ENCODE results near the gene ARMCX4.

The ARMCX4 gene

DNA sequence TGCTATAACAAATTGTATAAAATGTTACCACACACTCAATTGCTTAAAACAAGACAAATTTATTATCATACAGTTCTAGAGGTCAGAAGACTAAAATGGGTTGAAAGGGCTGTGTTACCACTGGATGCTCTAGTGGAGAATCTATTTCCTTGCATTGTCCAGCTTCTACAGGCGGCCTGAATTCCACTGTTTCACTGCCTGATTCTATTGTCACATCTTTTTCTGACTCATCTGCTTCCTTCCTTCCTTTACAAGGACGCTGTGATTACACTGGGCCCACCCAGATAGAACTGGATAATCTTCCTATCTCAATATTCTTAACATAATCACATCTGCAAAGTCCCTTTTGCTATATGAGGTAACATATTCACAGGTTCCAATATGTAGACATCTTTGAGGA, 45.7 kb downstream of the ARMCX4 start:
- POLR2A ChIA-PET: no interaction called here

More for the DNA sequence above, 45.7 kb downstream of the ARMCX4 start:
- Histone ChIP-seq H3K27ac (ENCODE audit: extremely low read depth, low read depth, low read length) (no peak overlapping the region), H3K36me3 (ENCODE audit: control insufficient read depth in 2 of 2, insufficient read depth in 1 of 2, low read length in 2 of 2) (no peaks in the 10 kb centered on the region), H3K9me3 (ENCODE audit: control insufficient read depth, insufficient read depth, low read depth, low read length) (no peaks in the 10 kb centered on the region; the same call in 1 of the 2 replicates), H3K4me1 (ENCODE audit: control insufficient read depth, insufficient read depth, low read length) (no peaks in the 10 kb centered on the region), H3K4me3 (ENCODE audit: low read depth, low read length) (no peak overlapping the region)
- TF ChIP-seq ZNF596 (tag by site-specific recombination; IDR thresholded peaks at IDR 0.05) (no peak), BCL11B (tag by site-specific recombination; IDR thresholded peaks at IDR 0.05; ENCODE audit: low read depth) (no peak), SP3 (tag by site-specific recombination; IDR thresholded peaks at IDR 0.05) (no peak), SCRT2 (tag by site-specific recombination; IDR thresholded peaks at IDR 0.05) (no peak), ZNF426 (tag by site-specific recombination; IDR thresholded peaks at IDR 0.05) (no peak), REPIN1 (tag by site-specific recombination; IDR thresholded peaks at IDR 0.05; ENCODE audit: low read depth) (no peak), KLF10 (tag by site-specific recombination; IDR thresholded peaks at IDR 0.05) (no peak), ZNF404 (tag by site-specific recombination; IDR thresholded peaks at IDR 0.05) (no peak), OSR2 (tag by site-specific recombination; IDR thresholded peaks at IDR 0.05) (no peak), ZSCAN16 (tag by site-specific recombination; IDR thresholded peaks at IDR 0.05) (no peak), IKZF3 (tag by site-specific recombination; IDR thresholded peaks at IDR 0.05) (no peak), ZNF266 (tag by site-specific recombination; IDR thresholded peaks at IDR 0.05; ENCODE audit: low read depth) (no peak), ZNF155 (tag by site-specific recombination; IDR thresholded peaks at IDR 0.05) (no peak), RBAK (tag by site-specific recombination; IDR thresholded peaks at IDR 0.05) (no peak), ZSCAN23 (tag by site-specific recombination; IDR thresholded peaks at IDR 0.05) (no peak), ZFP37 (tag by site-specific recombination; IDR thresholded peaks at IDR 0.05) (no peak), SP2 (tag by site-specific recombination; IDR thresholded peaks at IDR 0.05) (no peak)
- TF ChIP-seq, protein P1, sequence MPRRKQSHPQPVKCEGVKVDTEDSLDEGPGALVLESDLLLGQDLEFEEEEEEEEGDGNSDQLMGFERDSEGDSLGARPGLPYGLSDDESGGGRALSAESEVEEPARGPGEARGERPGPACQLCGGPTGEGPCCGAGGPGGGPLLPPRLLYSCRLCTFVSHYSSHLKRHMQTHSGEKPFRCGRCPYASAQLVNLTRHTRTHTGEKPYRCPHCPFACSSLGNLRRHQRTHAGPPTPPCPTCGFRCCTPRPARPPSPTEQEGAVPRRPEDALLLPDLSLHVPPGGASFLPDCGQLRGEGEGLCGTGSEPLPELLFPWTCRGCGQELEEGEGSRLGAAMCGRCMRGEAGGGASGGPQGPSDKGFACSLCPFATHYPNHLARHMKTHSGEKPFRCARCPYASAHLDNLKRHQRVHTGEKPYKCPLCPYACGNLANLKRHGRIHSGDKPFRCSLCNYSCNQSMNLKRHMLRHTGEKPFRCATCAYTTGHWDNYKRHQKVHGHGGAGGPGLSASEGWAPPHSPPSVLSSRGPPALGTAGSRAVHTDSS (tag by site-specific recombination; IDR thresholded peaks at IDR 0.05): no peak
- TF ChIP-seq, protein P2, sequence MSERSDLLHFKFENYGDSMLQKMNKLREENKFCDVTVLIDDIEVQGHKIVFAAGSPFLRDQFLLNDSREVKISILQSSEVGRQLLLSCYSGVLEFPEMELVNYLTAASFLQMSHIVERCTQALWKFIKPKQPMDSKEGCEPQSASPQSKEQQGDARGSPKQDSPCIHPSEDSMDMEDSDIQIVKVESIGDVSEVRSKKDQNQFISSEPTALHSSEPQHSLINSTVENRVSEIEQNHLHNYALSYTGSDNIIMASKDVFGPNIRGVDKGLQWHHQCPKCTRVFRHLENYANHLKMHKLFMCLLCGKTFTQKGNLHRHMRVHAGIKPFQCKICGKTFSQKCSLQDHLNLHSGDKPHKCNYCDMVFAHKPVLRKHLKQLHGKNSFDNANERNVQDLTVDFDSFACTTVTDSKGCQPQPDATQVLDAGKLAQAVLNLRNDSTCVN (tag by site-specific recombination; optimal IDR thresholded peaks at IDR 0.05): no peak
- TF ChIP-seq, protein P3, sequence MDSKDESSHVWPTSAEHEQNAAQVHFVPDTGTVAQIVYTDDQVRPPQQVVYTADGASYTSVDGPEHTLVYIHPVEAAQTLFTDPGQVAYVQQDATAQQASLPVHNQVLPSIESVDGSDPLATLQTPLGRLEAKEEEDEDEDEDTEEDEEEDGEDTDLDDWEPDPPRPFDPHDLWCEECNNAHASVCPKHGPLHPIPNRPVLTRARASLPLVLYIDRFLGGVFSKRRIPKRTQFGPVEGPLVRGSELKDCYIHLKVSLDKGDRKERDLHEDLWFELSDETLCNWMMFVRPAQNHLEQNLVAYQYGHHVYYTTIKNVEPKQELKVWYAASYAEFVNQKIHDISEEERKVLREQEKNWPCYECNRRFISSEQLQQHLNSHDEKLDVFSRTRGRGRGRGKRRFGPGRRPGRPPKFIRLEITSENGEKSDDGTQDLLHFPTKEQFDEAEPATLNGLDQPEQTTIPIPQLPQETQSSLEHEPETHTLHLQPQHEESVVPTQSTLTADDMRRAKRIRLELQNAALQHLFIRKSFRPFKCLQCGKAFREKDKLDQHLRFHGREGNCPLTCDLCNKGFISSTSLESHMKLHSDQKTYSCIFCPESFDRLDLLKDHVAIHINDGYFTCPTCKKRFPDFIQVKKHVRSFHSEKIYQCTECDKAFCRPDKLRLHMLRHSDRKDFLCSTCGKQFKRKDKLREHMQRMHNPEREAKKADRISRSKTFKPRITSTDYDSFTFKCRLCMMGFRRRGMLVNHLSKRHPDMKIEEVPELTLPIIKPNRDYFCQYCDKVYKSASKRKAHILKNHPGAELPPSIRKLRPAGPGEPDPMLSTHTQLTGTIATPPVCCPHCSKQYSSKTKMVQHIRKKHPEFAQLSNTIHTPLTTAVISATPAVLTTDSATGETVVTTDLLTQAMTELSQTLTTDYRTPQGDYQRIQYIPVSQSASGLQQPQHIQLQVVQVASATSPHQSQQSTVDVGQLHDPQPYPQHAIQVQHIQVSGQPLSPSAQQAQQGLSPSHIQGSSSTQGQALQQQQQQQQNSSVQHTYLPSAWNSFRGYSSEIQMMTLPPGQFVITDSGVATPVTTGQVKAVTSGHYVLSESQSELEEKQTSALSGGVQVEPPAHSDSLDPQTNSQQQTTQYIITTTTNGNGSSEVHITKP (tag by site-specific recombination; IDR thresholded peaks at IDR 0.05): no peak
- CTCF ChIA-PET: no interaction called here

All from HEK293 (cell line).